K562 (cell line): ENCODE data around the gene CREB3L2. TPM values are rescaled to one million over a fixed set of nuclear protein-coding genes. Genes with fewer than 3 reads are reported as not detected.
A peak's percentile ranks its signal among the peaks of the same experiment; 100 is the strongest.

Experiments
- CC2D1A ChIP-seq: fragments of 450-650 bp; IDR thresholded peaks from 2 replicates; pipeline ENCODE4 v1.6.1; 2017; ENCODE audit warnings: mild to moderate bottlenecking
- ELK3 ChIP-seq: fragments of 450-650 bp; formaldehyde crosslinking; IDR thresholded peaks from 2 replicates; pipeline ENCODE4 v1.4.0; 2020; ENCODE audit warnings: mild to moderate bottlenecking
- GABPB2 ChIP-seq: fragments of 250-450 bp; sonication (Bioruptor Pico); conservative IDR thresholded peaks from 2 replicates; pipeline ENCODE4 v1.5.1; 2021; ENCODE audit warnings: mild to moderate bottlenecking
- KDM5B ChIP-seq: fragments of 200-600 bp; sonication (generic); IDR thresholded peaks from 2 replicates; pipeline ENCODE4 v1.6.1; 2012; ENCODE audit warnings: low read depth, mild to moderate bottlenecking, moderate library complexity, low read length, control low read depth, inconsistent platforms; ENCODE audit not compliant: insufficient replicate concordance
- MAX ChIP-seq: sonication (generic); formaldehyde crosslinking; IDR thresholded peaks from 2 replicates; pipeline ENCODE4 v1.9.0; 2022; ENCODE audit warnings: mild to moderate bottlenecking, missing genetic modification reagents
- MLLT1 ChIP-seq, 2 experiments: fragments of 450-650 bp; IDR thresholded peaks; 2 replicates each; pipeline ENCODE4 v1.6.1; 2016
- MTA3 ChIP-seq: fragments of 450-650 bp; formaldehyde crosslinking; IDR thresholded peaks from 2 replicates; pipeline ENCODE4 v1.6.1; 2017; ENCODE audit warnings: mild to moderate bottlenecking, borderline replicate concordance
- NFATC3 ChIP-seq: fragments of 450-650 bp; IDR thresholded peaks from 2 replicates; pipeline ENCODE4 v1.6.1; 2017; ENCODE audit warnings: mild to moderate bottlenecking
- NFYB ChIP-seq: IDR thresholded peaks from 2 replicates; pipeline ENCODE4 v1.6.1; 2011; ENCODE audit warnings: mild to moderate bottlenecking, moderate library complexity; ENCODE audit not compliant: insufficient read length; ENCODE audit errors: extremely low read depth
- NR1H2 ChIP-seq: sonication (generic); formaldehyde crosslinking; IDR thresholded peaks from 2 replicates; pipeline ENCODE4 v1.4.0; 2020; ENCODE audit warnings: mild to moderate bottlenecking, missing genetic modification reagents
- SETDB1 ChIP-seq: IDR thresholded peaks from one replicate; pipeline ENCODE4 v1.6.1; 2012; ENCODE audit warnings: low read length, control low read depth, inconsistent platforms
- ZKSCAN8 ChIP-seq: fragments of 200-800 bp; sonication (Bioruptor generic); IDR thresholded peaks from 2 replicates; pipeline ENCODE4 v1.6.1; 2016; ENCODE audit warnings: missing genetic modification characterization, missing compliant biosample characterization
- ZNF444 ChIP-seq: fragments of 250-450 bp; sonication (Bioruptor Pico); IDR thresholded peaks from 2 replicates; pipeline ENCODE4 v1.4.0; 2020; ENCODE audit warnings: mild to moderate bottlenecking, moderate library complexity
- polyA plus RNA-seq, 8 experiments: library from polyadenylated mRNA; depleted of rRNA in 4 of 8; stranded (reverse) in 5 of 8; unstranded in 3 of 8; fragments of >200 nt; fragmentation: Nextera tagmentation in 2 of 8; fragmentation: Illumina TruSeq in 1 of 8; extraction: Ambion mirVana in 2 of 8; extraction: Trizol in 1 of 8; gene quantifications; 2 replicates each; pipeline versions ENCODE4 v1.2.1 to v1.2.3, GENCODE V29; 2011 to 2014; ENCODE audit warnings: inconsistent platforms in 1 of 8, missing spikeins in 1 of 8
- total RNA-seq, 7 experiments: library from RNA; depleted of rRNA in 6 of 7; stranded (reverse); fragments of >200 nt in 6 of 7; fragmentation: Illumina TruSeq in 2 of 7; extraction: Trizol in 2 of 7; gene quantifications; 2 replicates each; pipeline versions ENCODE4 v1.2.1 to v1.2.3, GENCODE V29; 2011 to 2021; ENCODE audit warnings: low replicate concordance in 1 of 7
- TF ChIP-seq, protein P1 (sequence below), 2 experiments: fragments of 450-650 bp; IDR thresholded peaks; 2 replicates each; pipeline ENCODE4 v1.6.1; 2016; ENCODE audit warnings: mild to moderate bottlenecking in 2 of 2, borderline replicate concordance in 1 of 2, low read depth in 1 of 2, moderate library complexity in 1 of 2
- TF ChIP-seq, protein P2 (sequence below), 2 experiments: fragments of 250-450 bp in 1 of 2; fragments of 450-650 bp in 1 of 2; sonication (Bioruptor Pico) in 1 of 2; IDR thresholded peaks; 2 replicates each; pipeline versions ENCODE4 v1.6.1 to v1.8.0; 2016 to 2021; ENCODE audit warnings: mild to moderate bottlenecking in 2 of 2, moderate library complexity in 2 of 2, missing compliant biosample characterization in 1 of 2, missing genetic modification characterization in 1 of 2

The CREB3L2 gene
- total and polyA plus RNA-seq, 9 of the 15 experiments (the other 6 are each of a cell fraction or from before 2014, with no cell fraction given): 7.1 to 45.6 (median 15.8) TPM

DNA sequence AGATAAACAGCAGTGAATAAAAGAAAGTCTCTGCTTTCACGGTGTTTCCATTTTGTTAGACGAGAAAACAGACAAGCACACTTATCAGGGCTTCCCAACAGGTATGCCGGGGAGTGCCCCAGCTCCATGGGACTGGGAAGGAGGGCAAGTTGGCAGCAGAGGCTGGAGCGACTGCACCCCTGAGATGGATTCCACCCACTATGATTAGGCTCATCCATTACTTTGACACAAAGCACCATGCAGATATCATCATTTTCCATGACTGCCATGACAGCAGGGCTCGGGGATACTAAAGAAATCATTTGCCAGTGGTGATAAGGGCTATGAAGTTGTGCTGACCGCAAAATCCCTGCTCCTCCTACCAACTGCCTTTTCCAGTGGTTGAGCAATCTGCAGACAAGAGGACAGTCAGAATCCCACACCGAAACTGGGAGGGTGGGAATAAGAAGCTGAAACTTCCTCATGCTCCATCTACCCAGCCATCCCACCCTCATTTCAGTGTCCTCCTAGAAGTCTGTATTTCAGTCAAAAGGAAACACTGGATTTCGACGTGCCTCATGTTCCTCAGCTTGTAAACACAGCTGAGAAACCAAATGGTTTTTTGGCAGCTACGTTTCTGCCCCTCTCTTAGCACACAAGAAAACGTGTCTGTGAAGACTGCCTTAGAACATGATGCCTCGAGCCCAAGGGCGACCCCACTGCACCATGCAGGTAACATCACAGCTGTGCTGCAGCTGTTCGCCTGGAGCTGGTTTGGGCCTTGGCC lies 15.5 kb downstream of the CREB3L2 start (continued):
- TF ChIP-seq, protein P1, sequence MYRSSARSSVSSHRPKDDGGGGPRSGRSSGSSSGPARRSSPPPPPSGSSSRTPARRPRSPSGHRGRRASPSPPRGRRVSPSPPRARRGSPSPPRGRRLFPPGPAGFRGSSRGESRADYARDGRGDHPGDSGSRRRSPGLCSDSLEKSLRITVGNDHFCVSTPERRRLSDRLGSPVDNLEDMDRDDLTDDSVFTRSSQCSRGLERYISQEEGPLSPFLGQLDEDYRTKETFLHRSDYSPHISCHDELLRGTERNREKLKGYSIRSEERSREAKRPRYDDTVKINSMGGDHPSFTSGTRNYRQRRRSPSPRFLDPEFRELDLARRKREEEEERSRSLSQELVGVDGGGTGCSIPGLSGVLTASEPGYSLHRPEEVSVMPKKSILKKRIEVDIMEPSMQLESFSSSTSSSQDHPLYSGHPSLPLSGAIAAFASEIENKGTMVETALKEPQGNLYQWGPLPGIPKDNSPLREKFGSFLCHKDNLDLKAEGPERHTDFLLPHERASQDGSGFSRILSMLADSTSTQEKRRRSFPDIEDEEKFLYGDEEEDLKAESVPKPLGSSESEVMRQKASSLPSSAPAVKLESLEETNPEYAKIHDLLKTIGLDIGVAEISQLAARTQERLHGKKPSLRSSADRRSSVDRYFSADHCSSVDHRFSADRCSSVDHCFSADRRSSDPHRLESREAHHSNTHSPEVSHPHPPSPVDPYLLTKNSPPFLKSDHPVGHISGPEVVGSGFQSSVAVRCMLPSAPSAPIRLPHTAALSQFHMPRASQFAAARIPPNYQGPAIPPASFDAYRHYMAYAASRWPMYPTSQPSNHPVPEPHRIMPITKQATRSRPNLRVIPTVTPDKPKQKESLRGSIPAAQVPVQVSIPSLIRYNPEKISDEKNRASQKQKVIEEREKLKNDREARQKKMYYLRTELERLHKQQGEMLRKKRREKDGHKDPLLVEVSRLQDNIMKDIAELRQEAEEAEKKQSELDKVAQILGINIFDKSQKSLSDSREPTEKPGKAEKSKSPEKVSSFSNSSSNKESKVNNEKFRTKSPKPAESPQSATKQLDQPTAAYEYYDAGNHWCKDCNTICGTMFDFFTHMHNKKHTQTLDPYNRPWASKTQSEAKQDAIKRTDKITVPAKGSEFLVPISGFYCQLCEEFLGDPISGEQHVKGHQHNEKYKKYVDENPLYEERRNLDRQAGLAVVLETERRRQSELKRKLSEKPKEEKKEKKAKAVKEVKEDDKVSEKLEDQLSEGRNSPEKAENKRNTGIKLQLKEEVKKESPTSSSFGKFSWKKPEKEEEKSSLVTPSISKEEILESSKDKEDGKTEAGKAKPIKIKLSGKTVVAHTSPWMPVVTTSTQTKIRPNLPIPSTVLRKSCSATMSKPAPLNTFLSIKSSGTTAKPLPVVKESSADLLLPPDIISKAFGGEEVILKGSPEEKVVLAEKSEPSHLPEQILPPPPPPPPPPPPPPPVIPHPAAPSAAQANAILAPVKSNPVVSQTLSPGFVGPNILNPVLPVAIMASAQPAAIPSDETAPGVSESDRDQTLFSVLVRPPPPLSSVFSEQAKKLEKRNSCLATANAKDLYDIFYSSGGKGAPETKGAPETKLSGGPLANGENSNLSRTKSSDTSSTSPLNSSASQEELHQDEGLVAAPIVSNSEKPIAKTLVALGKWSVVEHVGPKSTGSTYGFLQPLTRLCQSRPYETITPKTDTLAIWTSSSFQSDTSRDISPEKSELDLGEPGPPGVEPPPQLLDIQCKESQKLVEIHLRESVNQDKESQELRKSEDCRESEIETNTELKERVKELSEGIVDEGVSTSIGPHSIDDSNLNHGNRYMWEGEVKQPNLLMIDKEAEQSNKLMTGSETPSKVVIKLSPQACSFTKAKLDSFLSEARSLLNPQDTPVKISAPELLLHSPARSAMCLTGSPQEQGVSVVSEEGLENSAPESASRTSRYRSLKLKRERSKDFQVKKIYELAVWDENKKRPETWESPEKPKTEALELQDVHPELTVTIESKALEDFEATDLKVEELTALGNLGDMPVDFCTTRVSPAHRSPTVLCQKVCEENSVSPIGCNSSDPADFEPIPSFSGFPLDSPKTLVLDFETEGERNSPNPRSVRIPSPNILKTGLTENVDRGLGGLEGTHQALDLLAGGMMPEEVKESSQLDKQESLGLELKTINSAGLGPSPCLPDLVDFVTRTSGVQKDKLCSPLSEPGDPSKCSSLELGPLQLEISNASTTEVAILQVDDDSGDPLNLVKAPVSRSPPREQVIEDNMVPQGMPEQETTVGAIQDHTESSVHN (IDR thresholded peaks at IDR 0.05; ENCODE audit: borderline replicate concordance in 1 of 2, low read depth in 1 of 2): peak in 1 of 2 experiments; percentile 39; a peak in 1 of 4 replicates
- TF ChIP-seq NR1H2 (CRISPR knock-in tag) (no peak), KDM5B (no peak), MTA3 (peak; percentile 74; the same call in 1 of the 2 replicates), ELK3 (CRISPR knock-in tag) (no peak), MAX (CRISPR knock-in tag) (peak; percentile 69; the same call in 1 of the 2 replicates), NFATC3 (peak; percentile 90), MLLT1 (IDR thresholded peaks at IDR 0.05) (peak in 1 of 2 experiments; percentile 93; a peak in 2 of 4 replicates), SETDB1 (no peak), GABPB2 (no peak), NFYB (no peak), CC2D1A (no peak), ZNF444 (CRISPR knock-in tag) (no peak), ZKSCAN8 (CRISPR knock-in tag) (no peak)
- TF ChIP-seq, protein P2, sequence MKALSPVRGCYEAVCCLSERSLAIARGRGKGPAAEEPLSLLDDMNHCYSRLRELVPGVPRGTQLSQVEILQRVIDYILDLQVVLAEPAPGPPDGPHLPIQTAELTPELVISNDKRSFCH (CRISPR knock-in tag; IDR thresholded peaks at IDR 0.05): no peak
- TF ChIP-seq, protein P2 (tag; IDR thresholded peaks at IDR 0.05): peak; percentile 81
